Measurements from ENCODE around the gene HOXD11. TPM values are rescaled to one million over a fixed set of nuclear protein-coding genes. Genes with fewer than 3 reads are reported as not detected.

The HOXD11 gene
- total and polyA plus RNA-seq, 2 donors (not counting 3 experiments of a cell fraction or from before 2014, with no cell fraction given), result not detected

DNA sequence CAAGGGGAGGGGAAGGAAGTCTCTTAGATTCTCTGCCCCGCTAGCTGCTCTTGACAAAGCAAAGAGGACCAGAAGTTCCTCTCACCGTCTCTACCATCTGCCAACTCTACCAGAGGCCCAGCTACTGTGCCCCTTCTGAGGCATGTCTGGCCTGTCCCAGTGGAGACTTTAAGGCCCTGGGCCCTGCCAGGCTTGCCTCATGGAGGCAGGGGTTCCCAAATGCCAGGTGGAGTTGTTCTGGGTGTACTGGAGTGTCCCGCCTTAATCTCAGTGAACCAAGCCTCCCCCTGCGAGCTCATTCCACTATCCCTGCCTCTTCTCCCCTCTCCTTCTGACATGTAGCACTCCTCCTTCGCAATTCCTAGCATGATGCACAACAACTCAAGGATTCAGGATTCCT, 5.2 kb upstream of the HOXD11 start:
- no TSS peak for BruUV-seq (replicated peaks)
- FAIRE-seq, result no peak
- no peaks in the 10 kb centered on the region for H3K36me3 ChIP-seq (ENCODE audit: control insufficient read depth in 2 of 2, extremely low read depth in 1 of 2, insufficient read depth in 2 of 2, low read length in 2 of 2)
- DNase-seq (ENCODE audit: low read depth, low spot score), result no peak
- ChIA-PET CTCF (interaction anchor here (1.4 to 2.4 kb wide), 3 partner anchors 9 to 1047 kb away, joined by 3 to 13 read pairs (median 4); no protein-coding TSS in a partner anchor), POLR2A (no interaction called here)
- H3K9me3 ChIP-seq (replicated peaks; ENCODE audit: control insufficient read depth, insufficient read depth, low read length), result no peaks in the 10 kb centered on the region
- peaks cover 4% of the 10 kb centered on the region for H3K4me1 ChIP-seq (ENCODE audit: control insufficient read depth, extremely low read depth, insufficient read depth, low read length)
- no peaks in the 10 kb centered on the region for H3K9me1 ChIP-seq (replicated peaks; ENCODE audit: control insufficient read depth, extremely low read depth, insufficient read depth, low read length)
- TF ChIP-seq, protein P1, sequence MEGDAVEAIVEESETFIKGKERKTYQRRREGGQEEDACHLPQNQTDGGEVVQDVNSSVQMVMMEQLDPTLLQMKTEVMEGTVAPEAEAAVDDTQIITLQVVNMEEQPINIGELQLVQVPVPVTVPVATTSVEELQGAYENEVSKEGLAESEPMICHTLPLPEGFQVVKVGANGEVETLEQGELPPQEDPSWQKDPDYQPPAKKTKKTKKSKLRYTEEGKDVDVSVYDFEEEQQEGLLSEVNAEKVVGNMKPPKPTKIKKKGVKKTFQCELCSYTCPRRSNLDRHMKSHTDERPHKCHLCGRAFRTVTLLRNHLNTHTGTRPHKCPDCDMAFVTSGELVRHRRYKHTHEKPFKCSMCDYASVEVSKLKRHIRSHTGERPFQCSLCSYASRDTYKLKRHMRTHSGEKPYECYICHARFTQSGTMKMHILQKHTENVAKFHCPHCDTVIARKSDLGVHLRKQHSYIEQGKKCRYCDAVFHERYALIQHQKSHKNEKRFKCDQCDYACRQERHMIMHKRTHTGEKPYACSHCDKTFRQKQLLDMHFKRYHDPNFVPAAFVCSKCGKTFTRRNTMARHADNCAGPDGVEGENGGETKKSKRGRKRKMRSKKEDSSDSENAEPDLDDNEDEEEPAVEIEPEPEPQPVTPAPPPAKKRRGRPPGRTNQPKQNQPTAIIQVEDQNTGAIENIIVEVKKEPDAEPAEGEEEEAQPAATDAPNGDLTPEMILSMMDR (IDR thresholded peaks at IDR 0.05; ENCODE audit: extremely low read depth in 1 of 2, insufficient read depth in 1 of 2, low read depth in 1 of 2, low read length in 2 of 2), result no peak
- TF ChIP-seq MYC (IDR thresholded peaks at IDR 0.05; ENCODE audit: low read depth, low read length), result no peak
- TF ChIP-seq, protein P2, sequence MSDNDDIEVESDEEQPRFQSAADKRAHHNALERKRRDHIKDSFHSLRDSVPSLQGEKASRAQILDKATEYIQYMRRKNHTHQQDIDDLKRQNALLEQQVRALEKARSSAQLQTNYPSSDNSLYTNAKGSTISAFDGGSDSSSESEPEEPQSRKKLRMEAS (IDR thresholded peaks at IDR 0.05; ENCODE audit: insufficient read depth, insufficient read length), result no peak
- dilution Hi-C loops (cut with MboI; ENCODE audit: extremely low pct_ligation_motif_present, low sequenced_read_pairs) (no loop called here), intact Hi-C loops (cut with micrococcal nuclease) (no loop called here)
- no peaks in the 10 kb centered on the region for H3K79me2 ChIP-seq (ENCODE audit: control insufficient read depth, insufficient read depth, low read length)
- no peak overlapping the region for H3K9ac ChIP-seq (replicated peaks; ENCODE audit: extremely low read depth, insufficient read depth, low read length)
- H2AFZ ChIP-seq (ENCODE audit: low read depth, low read length), result no peak overlapping the region
- H3K27ac ChIP-seq (ENCODE audit: insufficient read depth, low read depth, low read length), result no peak overlapping the region
- H3K27me3 ChIP-seq (ENCODE audit: control insufficient read depth in 2 of 2, insufficient read depth in 2 of 2, low read length in 2 of 2), result peaks cover 94 to 98% of the 10 kb centered on the region in 2 experiments
- H4K20me1 ChIP-seq (replicated peaks; ENCODE audit: control insufficient read depth, extremely low read depth, insufficient read depth, low read length), result no peaks in the 10 kb centered on the region
- no peak overlapping the region for H3K4me2 ChIP-seq (ENCODE audit: insufficient read depth, low read length)
- no peak overlapping the region for H3K4me3 ChIP-seq (replicated peaks in 1 of 3; ENCODE audit: insufficient read depth in 1 of 3, low read depth in 1 of 3, low read length in 3 of 3)

DNA sequence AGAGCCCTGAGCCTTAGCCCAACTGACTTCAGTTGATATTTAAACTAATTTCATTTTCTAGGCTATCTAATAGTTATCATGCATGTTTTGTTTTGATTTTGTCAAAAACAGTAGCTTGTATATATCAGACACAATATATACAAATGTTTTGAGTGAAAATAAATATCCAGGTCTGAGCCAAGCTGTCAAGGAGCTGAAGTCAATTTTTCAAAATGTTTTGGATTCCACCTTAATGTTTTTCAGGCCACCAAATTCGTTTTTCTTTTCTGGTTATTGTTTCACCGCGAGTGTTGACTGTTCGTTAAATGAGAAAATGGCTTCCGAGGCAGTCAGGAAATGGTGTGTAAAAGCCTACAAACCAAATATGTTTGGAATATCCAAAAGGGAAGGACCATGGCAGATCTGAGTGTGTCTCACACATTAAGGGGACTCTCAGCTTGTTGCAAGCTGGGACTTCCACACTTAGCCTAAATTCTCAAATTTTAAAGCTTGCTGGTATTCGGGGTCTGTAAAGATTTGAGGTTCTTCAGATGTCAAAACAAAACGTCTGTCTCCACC, 4.7 kb upstream of the HOXD11 start:
- Histone ChIP-seq H3K9ac (replicated peaks; ENCODE audit: extremely low read depth, insufficient read depth, low read length) (no peak overlapping the region), H3K9me1 (replicated peaks; ENCODE audit: control insufficient read depth, extremely low read depth, insufficient read depth, low read length) (no peaks in the 10 kb centered on the region), H3K4me3 (replicated peaks in 1 of 3; ENCODE audit: insufficient read depth in 1 of 3, low read depth in 1 of 3, low read length in 3 of 3) (no peak overlapping the region), H2AFZ (ENCODE audit: low read depth, low read length) (no peak overlapping the region), H3K79me2 (ENCODE audit: control insufficient read depth, insufficient read depth, low read length) (no peaks in the 10 kb centered on the region), H3K9me3 (replicated peaks; ENCODE audit: control insufficient read depth, insufficient read depth, low read length) (no peaks in the 10 kb centered on the region), H3K27ac (ENCODE audit: insufficient read depth, low read depth, low read length) (no peak overlapping the region), H4K20me1 (replicated peaks; ENCODE audit: control insufficient read depth, extremely low read depth, insufficient read depth, low read length) (no peaks in the 10 kb centered on the region), H3K27me3 (ENCODE audit: control insufficient read depth in 2 of 2, insufficient read depth in 2 of 2, low read length in 2 of 2) (peaks cover 93 to 98% of the 10 kb centered on the region in 2 experiments), H3K4me1 (ENCODE audit: control insufficient read depth, extremely low read depth, insufficient read depth, low read length) (no peaks in the 10 kb centered on the region), H3K36me3 (ENCODE audit: control insufficient read depth in 2 of 2, extremely low read depth in 1 of 2, insufficient read depth in 2 of 2, low read length in 2 of 2) (no peaks in the 10 kb centered on the region), H3K4me2 (ENCODE audit: insufficient read depth, low read length) (no peak overlapping the region)
- TF ChIP-seq POLR2A (IDR thresholded peaks at IDR 0.05; ENCODE audit: low read depth, low read length) (no peak), JUN (IDR thresholded peaks at IDR 0.05; ENCODE audit: borderline replicate concordance, insufficient read depth, insufficient read length, low read depth) (no peak), EZH2 (IDR thresholded peaks at IDR 0.05; ENCODE audit: borderline replicate concordance, low read depth, low read length, severe bottlenecking) (no peak), POLR2AphosphoS5 (IDR thresholded peaks at IDR 0.05; ENCODE audit: insufficient read depth, low read depth, low read length) (no peak), FOS (IDR thresholded peaks at IDR 0.05; ENCODE audit: borderline replicate concordance, insufficient read depth, low read length) (no peak), GATA2 (IDR thresholded peaks at IDR 0.05; ENCODE audit: insufficient read depth, insufficient read length, low read depth, low read length) (no peak), MYC (IDR thresholded peaks at IDR 0.05; ENCODE audit: low read depth, low read length) (no peak)
- TF ChIP-seq, protein P1 (IDR thresholded peaks at IDR 0.05; ENCODE audit: extremely low read depth in 1 of 2, insufficient read depth in 1 of 2, low read depth in 1 of 2, low read length in 2 of 2), result no peak
- TF ChIP-seq, protein P2 (IDR thresholded peaks at IDR 0.05; ENCODE audit: insufficient read depth, insufficient read length), result no peak
- peak; percentile 26 for FAIRE-seq
- CTCF ChIA-PET, result interaction anchor here (0.7 to 2.4 kb wide), 6 partner anchors 9 to 1403 kb away, joined by 3 to 13 read pairs (median 4); partner anchors contain the start of gene HOXD9
- BruUV-seq (replicated peaks), result no TSS peak
- POLR2A ChIA-PET, result no interaction called here
- no peak for DNase-seq (ENCODE audit: low read depth, low spot score)
- intact Hi-C loops (cut with micrococcal nuclease), result no loop called here
- dilution Hi-C loops (cut with MboI; ENCODE audit: extremely low pct_ligation_motif_present, low sequenced_read_pairs), result no loop called here

Data from endothelial cell of umbilical vein (primary cell).